Bronchial epithelial cell (primary cell): ENCODE results near the gene PSMC3. TPM values are rescaled to one million over a fixed set of nuclear protein-coding genes. Genes with fewer than 3 reads are reported as not detected.

ENCODE experiments used
- DNase-seq: peaks from one replicate; pipeline ENCODE4 v3.0.0-alpha.2; 2010; ENCODE audit warnings: low read depth
- FAIRE-seq: peaks from 2 replicates; lab custom pipeline; 2011; peaks lifted over from hg19 to GRCh38; lab: Jason Lieb, UNC
- H3K27me3 ChIP-seq: 2 replicates; pipeline ENCODE4 v1.5.1; 2011; ENCODE audit warnings: low read length; ENCODE audit not compliant: control insufficient read depth, insufficient read depth
- H3K36me3 ChIP-seq: 2 replicates; pipeline ENCODE4 v1.5.1; 2011; ENCODE audit warnings: low read length; ENCODE audit not compliant: control insufficient read depth, insufficient read depth
- H3K4me3 ChIP-seq: 2 replicates; pipeline ENCODE4 v1.5.1; 2011; ENCODE audit warnings: mild to moderate bottlenecking, low read depth, low read length, control low read depth
- total RNA-seq: library from RNA; depleted of rRNA; stranded (reverse); fragments of >200 nt; gene quantifications from 2 replicates; pipeline ENCODE4 v1.2.1, GENCODE V29; 2014
- TF ChIP-seq, protein P1 (sequence below): IDR thresholded peaks from 2 replicates; pipeline ENCODE4 v1.5.1; 2011; ENCODE audit warnings: mild to moderate bottlenecking, moderate library complexity, low read length, control low read depth, inconsistent platforms; ENCODE audit not compliant: insufficient read depth, severe bottlenecking

PSMC3 gene
- total RNA-seq, 1 donor from 2014 or later, result 141 TPM

DNA sequence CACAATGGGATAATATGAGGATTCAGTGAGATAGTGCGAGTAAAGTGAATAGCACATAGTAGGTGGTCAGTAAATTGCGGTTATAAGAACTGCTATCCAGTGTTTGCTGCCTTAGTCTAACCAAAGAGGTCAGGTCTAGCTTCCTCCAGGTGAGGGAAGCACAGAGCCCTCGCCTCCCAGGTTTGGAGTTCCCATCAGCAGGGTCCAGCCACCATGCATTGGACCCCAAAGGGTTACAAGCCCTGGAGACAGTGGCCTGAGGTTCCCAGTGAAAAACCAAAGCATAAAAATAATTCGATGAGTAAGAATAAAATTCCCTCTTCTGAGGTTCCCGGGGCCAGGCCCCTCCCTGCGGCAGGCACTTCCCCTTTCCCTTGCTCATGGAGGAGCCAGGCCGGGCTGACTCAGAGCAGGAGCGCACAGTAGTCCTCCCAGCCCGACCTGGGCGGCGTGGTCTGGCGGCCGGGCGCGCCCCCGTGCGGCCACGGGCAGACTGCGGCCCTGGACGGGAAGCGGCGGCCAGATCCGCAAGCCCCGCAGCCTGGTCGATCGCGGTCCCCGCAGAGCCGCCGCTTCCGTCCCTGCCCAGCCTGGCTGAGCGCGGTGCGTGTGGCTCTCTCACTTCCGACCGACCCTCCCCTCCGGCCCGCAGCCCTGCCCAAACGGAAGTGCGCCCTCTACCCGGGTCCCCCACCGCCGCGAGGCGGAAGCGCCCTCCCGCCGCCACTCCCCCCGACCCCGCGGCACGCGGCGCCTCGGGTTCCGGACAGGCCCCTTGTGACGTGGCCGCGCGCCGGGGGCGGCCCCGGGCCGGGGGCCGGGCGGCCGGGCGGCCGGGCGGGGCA, 18.3 kb downstream of the PSMC3 start, which contains the start of gene SLC39A13:
TSS of gene SLC39A13 (plus strand) at position 845 of the 845 bp plus-strand sequence. CDS start 1,505 bp downstream, outside the sequence.
- DNase-seq (peak; percentile 88), FAIRE-seq (no peak)
- H3K4me3 ChIP-seq, result peak within 1 kb of the TSS; percentile 64
- no peaks in the 10 kb centered on the region for H3K27me3 ChIP-seq
- TF ChIP-seq, protein P1, sequence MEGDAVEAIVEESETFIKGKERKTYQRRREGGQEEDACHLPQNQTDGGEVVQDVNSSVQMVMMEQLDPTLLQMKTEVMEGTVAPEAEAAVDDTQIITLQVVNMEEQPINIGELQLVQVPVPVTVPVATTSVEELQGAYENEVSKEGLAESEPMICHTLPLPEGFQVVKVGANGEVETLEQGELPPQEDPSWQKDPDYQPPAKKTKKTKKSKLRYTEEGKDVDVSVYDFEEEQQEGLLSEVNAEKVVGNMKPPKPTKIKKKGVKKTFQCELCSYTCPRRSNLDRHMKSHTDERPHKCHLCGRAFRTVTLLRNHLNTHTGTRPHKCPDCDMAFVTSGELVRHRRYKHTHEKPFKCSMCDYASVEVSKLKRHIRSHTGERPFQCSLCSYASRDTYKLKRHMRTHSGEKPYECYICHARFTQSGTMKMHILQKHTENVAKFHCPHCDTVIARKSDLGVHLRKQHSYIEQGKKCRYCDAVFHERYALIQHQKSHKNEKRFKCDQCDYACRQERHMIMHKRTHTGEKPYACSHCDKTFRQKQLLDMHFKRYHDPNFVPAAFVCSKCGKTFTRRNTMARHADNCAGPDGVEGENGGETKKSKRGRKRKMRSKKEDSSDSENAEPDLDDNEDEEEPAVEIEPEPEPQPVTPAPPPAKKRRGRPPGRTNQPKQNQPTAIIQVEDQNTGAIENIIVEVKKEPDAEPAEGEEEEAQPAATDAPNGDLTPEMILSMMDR, result peak; percentile 71
- H3K36me3 ChIP-seq, result peaks cover 16% of the 10 kb centered on the region

DNA sequence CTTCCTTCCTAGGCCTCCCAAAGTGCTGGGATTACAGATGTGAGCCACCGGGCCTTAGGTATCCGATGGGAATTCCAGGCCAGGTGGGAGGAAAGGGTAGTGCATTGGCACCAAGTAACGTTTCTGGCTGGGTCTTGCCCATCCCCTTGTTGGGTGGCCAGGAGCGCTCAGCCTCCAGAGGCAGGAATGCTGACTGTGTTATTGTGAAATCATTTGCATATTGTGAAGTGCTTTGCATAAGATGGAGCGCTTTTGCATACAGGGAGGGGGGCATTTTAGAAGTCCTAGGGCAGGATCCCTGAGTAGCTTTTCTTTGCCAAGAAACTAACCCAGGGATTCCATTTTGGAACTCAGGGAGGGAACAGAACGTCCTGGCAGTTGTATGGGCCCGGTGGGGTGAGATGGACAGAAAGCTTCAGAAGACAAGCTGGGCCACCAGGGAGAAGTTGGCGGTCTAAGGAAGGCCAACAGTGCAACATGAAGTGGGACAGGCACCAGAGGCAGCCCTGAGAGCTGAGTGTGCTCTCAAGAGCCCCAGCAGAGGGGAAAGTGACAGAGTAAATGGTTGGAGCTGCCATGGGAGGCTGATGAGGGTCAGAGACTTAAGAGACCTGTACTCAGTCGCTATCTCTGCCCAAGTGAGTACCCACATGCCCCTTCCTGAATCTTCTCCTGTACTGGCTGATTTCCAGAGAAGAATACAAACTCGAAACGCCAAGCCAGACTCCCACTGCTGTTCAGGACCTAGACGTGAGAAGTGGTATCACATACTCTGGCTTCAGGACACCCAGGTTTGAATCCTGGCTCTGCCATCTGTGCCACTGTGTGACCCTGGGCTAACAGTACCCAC, 19.1 kb downstream of the PSMC3 start:
- TF ChIP-seq, protein P1, result no peak
- H3K4me3 ChIP-seq, result peak overlapping the region; percentile 64
- H3K36me3 ChIP-seq, result peaks cover 13% of the 10 kb centered on the region
- no peak for DNase-seq
- no peaks in the 10 kb centered on the region for H3K27me3 ChIP-seq
- no peak for FAIRE-seq

DNA sequence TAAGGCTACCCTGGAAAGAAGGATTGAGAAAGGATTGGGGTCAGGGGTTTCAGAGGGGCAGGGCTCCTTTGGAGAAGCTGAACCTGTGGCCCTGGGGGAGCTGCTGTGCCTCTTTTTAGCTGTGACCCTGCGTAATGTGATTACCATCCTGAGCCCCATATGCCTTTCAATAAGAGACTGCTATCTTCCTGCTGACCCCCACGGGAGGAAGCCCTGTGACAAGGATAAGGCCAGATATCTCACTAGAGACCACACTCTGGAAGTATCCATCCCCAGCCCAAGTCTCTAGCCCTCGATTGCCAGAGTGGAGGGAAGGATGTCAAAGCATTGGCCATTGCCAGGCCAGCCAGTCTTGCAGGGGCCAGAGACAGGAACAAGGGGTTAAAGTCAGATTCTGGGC, 22.7 kb downstream of the PSMC3 start:
- FAIRE-seq (no peak), DNase-seq (no peak)
- no peak overlapping the region for H3K4me3 ChIP-seq
- H3K27me3 ChIP-seq, result no peaks in the 10 kb centered on the region
- H3K36me3 ChIP-seq, result no peaks in the 10 kb centered on the region
- TF ChIP-seq, protein P1, result no peak

DNA sequence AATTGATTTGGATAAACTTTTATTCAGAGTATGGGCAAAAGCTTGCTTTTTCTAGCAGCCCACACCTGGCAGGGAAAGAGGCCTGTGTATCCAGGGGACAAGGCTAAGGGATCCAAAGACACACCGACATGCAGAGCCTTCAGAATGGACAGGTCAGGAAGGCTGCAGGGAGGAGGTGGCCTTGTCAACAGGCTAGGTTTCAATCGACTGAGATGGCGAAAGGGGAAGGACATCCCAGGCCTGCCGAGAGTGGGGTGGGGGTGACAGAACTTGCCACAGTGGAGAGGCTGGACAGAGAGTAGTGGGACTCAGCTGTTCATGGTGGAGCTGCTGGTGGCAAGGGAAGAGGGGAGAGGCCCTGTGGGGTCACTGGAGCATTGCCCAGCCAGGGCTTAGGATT, 23.1 kb downstream of the PSMC3 start:
- Histone ChIP-seq H3K36me3 (no peaks in the 10 kb centered on the region), H3K4me3 (no peak overlapping the region), H3K27me3 (no peaks in the 10 kb centered on the region)
- TF ChIP-seq, protein P1, result no peak
- no peak for FAIRE-seq
- no peak for DNase-seq

DNA sequence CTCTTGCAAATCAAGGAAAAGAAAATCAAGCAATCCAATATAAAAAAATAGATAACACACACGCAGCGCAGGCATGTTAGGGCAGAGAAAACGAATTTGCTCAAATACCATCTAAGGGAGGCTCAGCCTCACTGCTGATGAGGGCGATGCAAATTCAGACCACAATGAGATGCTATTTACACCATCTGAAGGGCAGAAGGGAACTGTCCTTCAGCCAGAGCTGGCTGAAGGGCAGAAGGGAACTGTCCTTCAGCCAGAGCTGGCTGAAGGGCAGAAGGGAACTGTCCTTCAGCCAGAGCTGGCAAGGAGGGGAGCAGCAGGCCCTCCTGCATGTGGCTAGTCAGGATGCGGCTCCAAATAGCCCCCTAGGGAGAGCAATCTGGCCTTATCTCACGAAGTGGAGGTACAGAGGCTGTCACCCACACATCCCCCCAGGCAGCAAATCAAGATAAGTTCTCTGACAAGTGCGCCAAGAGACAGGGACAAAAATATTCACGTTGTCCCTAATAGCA, 25.4 kb downstream of the PSMC3 start:
- DNase-seq (no peak), FAIRE-seq (no peak)
- H3K27me3 ChIP-seq, result no peaks in the 10 kb centered on the region
- TF ChIP-seq, protein P1, result no peak
- H3K36me3 ChIP-seq, result no peaks in the 10 kb centered on the region
- H3K4me3 ChIP-seq, result no peak overlapping the region
